Measurements from ENCODE around the gene SMIM24.

Gene SMIM24

GRCh38 chr19:3512562-3513228 lies 32.4 kb upstream of the SMIM24 start:
- no peak for TF ChIP-seq CTCF (IDR thresholded peaks at IDR 0.05; ENCODE audit: low read depth, low read length)
- H3K4me3 ChIP-seq (ENCODE audit: low read depth, low read length), result no peak overlapping the region

GRCh38 chr19:3511506-3512251 lies 31.4 kb upstream of the SMIM24 start:
- no peak for TF ChIP-seq CTCF (IDR thresholded peaks at IDR 0.05; ENCODE audit: low read depth, low read length)
- H3K4me3 ChIP-seq (ENCODE audit: low read depth, low read length), result no peak overlapping the region

GRCh38 chr19:3510727-3511126 lies 30.4 kb upstream of the SMIM24 start:
- no peak overlapping the region for H3K4me3 ChIP-seq (ENCODE audit: low read depth, low read length)
- TF ChIP-seq CTCF (IDR thresholded peaks at IDR 0.05; ENCODE audit: low read depth, low read length), result no peak

GRCh38 chr19:3509566-3509989 lies 29.3 kb upstream of the SMIM24 start:
- no peak for TF ChIP-seq CTCF (IDR thresholded peaks at IDR 0.05; ENCODE audit: low read depth, low read length)
- no peak overlapping the region for H3K4me3 ChIP-seq (ENCODE audit: low read depth, low read length)

GRCh38 chr19:3508771-3509535 lies 28.6 kb upstream of the SMIM24 start:
- no peak for TF ChIP-seq CTCF (IDR thresholded peaks at IDR 0.05; ENCODE audit: low read depth, low read length)
- no peak overlapping the region for H3K4me3 ChIP-seq (ENCODE audit: low read depth, low read length)

GRCh38 chr19:3508121-3508661 lies 27.9 kb upstream of the SMIM24 start:
- H3K4me3 ChIP-seq (ENCODE audit: low read depth, low read length), result peak overlapping the region; percentile 79

GRCh38 chr19:3507371-3508120 lies 27.2 kb upstream of the SMIM24 start:
- TF ChIP-seq CTCF (IDR thresholded peaks at IDR 0.05; ENCODE audit: low read depth, low read length), result no peak
- H3K4me3 ChIP-seq (ENCODE audit: low read depth, low read length), result peak overlapping the region; percentile 79

All from WI38 (cell line).